ENCODE data around the gene GIPC3. TPM values are rescaled to one million over a fixed set of nuclear protein-coding genes. Genes with fewer than 3 reads are reported as not detected.
A peak's percentile ranks its signal among the peaks of the same experiment; 100 is the strongest.
"Not testable (repeated sequence)": the region's sequence is repeated elsewhere in the genome, so short reads cannot be mapped to it uniquely, and the experiment has no call there.

The GIPC3 gene
- total RNA-seq, 1 donor from 2014 or later = 0.20 TPM

- DNase-seq = no peak
Observed at GRCh38 chr19:3550947-3551791, 34.1 kb upstream of the GIPC3 start.

- no peak for DNase-seq
Observed at GRCh38 chr19:3551792-3552095, 33.5 kb upstream of the GIPC3 start.

GRCh38 chr19:3554254-3555083, 30.8 kb upstream of the GIPC3 start:
- no peak for DNase-seq

- no peak for DNase-seq
Observed at GRCh38 chr19:3555653-3556422, 29.4 kb upstream of the GIPC3 start.

GRCh38 chr19:3556423-3556977, 28.8 kb upstream of the GIPC3 start:
- DNase-seq = no peak

- no peak for DNase-seq
Observed at GRCh38 chr19:3556978-3557460, 28.3 kb upstream of the GIPC3 start.

GRCh38 chr19:3557461-3558248, 27.6 kb upstream of the GIPC3 start, which contains the start of gene MFSD12:
MFSD12 (minus strand) TSS chr19:3557586; CDS start chr19:3557403, 183 bp downstream.
- peak; percentile 87 for DNase-seq

GRCh38 chr19:3563709-3564524, 21.4 kb upstream of the GIPC3 start:
- no peak for DNase-seq

GRCh38 chr19:3565139-3565538, 20.1 kb upstream of the GIPC3 start:
- no peak for DNase-seq

- DNase-seq = not testable (repeated sequence)
Observed at GRCh38 chr19:3570042-3570441, 15.2 kb upstream of the GIPC3 start.

GRCh38 chr19:3570606-3571011, 14.7 kb upstream of the GIPC3 start:
- peak; percentile 20 for DNase-seq

GRCh38 chr19:3572132-3572854, 13.0 kb upstream of the GIPC3 start:
- DNase-seq = peak; percentile 99

GRCh38 chr19:3572855-3573161, 12.5 kb upstream of the GIPC3 start, which contains the start of gene HMG20B:
HMG20B (plus strand) TSS chr19:3572944; CDS start chr19:3573310, 366 bp downstream.
- no peak for DNase-seq

- DNase-seq = no peak
Observed at GRCh38 chr19:3573162-3573857, 12.0 kb upstream of the GIPC3 start.

- peak; percentile 59 for DNase-seq
Observed at GRCh38 chr19:3573858-3574637, 11.2 kb upstream of the GIPC3 start.

- no peak for DNase-seq
Observed at GRCh38 chr19:3575260-3575741, 10.0 kb upstream of the GIPC3 start.

- DNase-seq = no peak
Observed at GRCh38 chr19:3575949-3576673, 9.2 kb upstream of the GIPC3 start.
